ENCODE results near the gene TJP3.

Gene TJP3

GRCh38 chr19:3670796-3671679 is 37.1 kb upstream of the TJP3 start:
- DNase-seq: no peak

- no peak for DNase-seq
Observed at GRCh38 chr19:3671680-3672574, 36.3 kb upstream of the TJP3 start.

GRCh38 chr19:3672575-3672948 is 35.6 kb upstream of the TJP3 start:
- DNase-seq: no peak

- no peak for DNase-seq
Observed at GRCh38 chr19:3672993-3673392, 35.2 kb upstream of the TJP3 start.

DNA sequence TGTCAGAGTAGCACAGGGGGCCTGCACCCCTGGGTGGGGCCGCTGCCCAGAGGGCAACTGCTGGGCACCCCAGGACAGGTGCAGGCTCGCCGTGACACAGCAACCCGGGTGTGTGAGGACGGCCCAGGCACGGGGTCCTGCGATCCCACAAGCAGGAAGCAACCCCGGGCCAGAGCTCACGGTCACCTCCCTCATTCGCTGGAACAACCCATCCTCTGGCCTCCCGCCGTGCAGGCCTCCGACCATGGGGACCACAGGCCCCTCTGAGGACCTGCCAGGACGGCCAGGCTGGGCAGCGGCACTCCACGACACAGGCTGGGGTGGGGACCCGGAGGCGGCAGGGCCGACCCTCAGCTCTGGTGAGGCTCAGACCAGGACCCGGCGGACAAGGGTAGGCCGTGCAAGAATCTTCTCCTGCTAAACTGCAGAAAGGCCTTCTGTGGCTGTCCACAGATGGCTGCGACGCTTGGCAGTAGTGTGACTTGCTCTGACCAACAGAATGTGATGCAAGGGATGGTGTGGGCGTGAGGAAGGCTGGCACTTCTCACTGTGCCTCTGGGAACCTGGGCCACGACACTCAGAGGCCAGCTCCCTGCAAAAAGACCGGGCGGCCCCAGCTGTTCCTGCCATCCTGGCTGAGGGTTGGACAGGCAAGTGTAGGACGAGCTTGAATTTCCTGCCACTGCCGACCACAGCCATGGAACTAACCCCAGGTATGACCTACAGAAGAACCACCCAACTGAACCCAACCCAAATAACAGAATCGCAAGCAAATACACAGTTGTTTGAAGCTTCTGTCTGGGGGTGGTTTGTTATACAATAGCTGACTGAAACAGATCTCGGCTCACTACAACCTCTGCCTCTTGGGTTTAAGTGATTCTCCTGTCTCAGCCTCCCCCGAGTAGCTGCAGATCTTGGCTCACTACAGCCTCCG is 34.4 kb upstream of the TJP3 start:
- no peak for DNase-seq

DNA sequence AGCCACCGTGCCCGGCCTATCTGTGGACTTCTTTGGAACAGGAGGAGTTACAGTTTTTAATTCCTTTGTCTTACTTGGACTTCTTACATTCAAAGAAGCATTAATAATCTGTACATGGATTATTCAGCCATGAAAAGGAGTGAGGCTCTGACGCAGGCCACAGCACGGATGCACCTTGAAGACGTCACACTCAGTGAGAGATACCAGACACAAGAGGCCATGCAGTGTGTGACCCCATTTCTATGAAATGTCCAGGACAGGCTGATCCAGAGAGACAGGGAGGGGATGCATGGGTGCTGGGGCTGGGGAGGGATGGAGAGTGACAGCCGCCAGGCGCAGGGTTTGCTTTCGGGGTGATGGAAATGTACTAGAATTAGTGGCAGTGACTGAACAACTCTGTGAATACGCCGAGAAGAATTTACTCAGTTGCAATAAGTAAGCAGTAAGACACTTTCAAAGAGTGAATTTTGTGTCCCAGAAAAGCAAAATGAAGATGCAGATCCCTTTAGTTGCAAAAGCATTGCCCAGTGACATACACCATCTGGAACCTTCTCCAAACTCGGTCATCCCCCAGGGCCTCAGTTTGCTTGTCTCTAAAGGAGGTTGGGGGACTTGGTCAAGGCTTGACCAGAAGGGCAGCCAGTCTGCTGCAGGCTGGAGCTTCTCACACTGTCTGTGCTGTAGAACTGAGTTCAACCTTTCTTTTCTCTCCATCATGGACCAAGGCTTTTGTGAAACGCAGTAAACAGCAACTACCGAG is 33.2 kb upstream of the TJP3 start:
- DNase-seq: no peak

- DNase-seq: no peak
Observed at GRCh38 chr19:3678188-3678587, 30.0 kb upstream of the TJP3 start.

GRCh38 chr19:3679138-3679537 is 29.0 kb upstream of the TJP3 start:
- DNase-seq: no peak

DNA sequence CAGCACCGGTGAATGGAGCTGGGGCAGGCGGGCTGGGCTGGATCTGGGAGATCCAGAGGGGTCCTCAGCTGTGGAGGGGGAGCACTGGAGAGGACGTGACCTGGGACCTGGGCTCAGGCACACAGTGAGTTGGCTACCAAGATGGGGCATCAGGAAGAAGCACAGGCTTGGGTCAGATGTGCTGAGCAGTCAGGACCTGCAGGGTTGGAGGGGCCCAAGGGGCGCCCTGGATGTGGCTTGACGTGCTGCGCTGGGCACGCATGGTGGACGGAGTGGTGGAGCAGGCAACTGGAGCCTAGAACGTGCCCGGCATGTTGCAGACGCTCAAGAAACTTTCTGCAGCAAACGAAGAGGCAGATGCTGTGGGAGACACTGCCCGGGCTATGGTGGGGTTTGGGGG is 28.6 kb upstream of the TJP3 start:
- DNase-seq: no peak

GRCh38 chr19:3680939-3681338 is 27.2 kb upstream of the TJP3 start:
- DNase-seq: no peak

- DNase-seq: no peak
Observed at GRCh38 chr19:3682286-3682685, 25.9 kb upstream of the TJP3 start.

DNA sequence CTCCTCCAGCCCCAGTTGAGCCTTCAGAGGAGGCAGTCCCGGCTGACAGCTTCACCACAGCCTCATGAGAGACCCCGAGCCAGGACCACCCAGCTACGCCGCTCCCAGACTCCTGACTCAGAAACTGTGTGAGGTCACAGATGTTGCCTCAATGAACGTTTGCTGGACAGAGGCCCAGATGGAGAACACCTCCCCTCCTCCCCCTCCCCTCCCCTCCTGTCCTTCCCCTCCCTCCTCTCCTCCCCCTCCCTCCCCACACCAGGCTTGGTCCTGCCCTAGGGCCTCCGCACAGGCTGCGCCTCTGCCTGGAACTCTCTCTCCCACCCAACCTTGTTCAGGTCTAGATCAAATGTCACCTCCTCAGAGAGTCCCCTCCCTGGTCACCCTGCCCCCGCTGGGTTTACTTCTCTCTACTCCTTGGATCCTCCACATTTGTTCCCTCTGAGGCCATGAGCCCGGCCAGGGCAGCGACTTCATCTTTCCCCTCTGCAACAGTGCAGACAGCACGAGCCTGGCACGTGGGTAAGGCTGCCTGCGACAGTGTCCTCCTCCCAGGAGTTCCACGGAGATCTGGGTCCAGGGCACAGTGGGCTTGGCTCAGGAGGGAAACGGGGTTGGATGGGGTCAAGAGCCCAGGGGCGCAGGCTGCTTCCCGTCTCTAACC is 25.3 kb upstream of the TJP3 start:
- no peak for DNase-seq

DNA sequence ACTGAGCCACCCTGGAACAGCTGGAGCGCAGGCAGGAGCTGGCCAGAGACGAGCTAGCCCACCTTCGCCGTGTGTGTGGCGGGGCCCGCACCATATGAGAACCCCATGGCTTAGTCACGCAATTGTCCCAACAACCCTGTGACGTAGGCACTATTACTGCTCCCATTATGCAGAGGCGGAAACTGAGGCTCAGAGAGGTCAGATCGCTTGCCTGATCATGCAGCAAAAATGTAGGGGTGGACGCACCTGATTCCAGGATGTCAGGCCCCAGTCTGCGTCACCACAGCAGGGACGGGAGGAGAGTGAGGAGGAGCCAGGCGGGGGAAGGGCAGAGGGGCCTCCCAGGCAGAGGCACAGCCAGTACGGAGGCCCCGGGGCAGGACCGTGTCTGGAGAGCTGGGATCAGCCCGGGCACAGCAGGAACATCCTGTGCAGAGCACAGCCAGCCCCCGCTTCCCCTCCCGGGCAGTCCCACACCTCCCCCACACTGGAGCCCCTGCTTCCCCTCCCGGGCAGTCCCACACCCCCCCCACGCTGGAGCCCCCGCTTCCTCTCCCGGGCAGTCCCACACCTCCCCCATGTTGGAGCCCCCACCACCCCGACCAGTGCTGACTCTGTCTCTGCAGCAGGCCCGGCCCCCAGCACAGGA is 24.7 kb upstream of the TJP3 start:
- DNase-seq: no peak

DNA sequence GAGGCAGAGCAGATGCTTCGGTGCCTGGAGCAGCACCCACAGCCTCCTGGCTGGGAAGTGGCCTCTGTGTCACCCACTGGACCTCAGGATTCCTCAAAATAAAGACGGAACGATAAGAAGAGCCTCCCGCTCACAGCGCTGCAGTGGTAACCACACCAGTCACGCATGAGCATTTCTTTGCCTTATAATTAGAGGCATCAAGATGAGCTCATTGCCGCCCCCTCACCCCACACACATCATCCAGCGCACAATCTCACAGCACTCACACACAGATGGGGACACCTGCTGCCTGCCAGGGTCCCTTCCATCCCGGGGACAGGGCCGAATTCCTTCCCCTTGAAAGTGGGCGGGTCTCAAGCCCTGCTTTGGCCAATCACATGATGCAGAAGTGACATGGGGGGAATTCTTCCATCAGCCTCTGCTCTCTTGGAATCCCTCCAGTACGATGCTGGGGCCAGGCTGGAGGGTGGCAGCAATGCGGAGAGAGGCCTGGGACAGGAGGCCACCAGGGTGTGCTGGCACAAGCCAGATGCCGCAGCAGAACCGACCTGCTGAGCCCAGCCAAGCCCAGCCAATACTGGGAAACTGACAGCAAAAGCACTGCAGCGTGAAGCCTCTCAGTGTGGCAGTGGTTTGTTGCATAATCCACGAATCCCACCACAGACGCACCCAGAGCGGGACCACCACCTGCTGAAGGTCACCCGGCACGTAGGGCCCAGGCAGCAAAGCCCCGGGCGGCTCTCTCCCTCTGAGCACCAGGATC is 23.9 kb upstream of the TJP3 start:
- no peak for DNase-seq

- DNase-seq: no peak
Observed at GRCh38 chr19:3684817-3685410, 23.3 kb upstream of the TJP3 start.

DNA sequence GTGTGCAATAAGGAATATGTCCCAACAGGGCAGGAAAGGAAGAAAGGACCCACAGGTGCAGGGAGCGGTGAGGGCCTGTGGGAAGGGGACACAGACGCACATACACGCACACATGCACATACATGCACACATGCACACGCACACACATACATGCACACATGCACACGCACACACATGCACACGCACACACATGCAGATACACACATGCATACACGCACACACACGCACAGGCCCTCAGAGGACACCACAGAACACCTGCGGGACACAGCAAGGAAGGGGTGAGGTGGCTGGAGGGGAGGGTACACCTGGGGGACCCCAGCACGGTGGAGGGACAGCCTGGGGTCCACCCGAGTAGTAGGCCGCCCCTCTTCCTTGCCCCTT is 20.8 kb upstream of the TJP3 start:
- DNase-seq: no peak

DNA sequence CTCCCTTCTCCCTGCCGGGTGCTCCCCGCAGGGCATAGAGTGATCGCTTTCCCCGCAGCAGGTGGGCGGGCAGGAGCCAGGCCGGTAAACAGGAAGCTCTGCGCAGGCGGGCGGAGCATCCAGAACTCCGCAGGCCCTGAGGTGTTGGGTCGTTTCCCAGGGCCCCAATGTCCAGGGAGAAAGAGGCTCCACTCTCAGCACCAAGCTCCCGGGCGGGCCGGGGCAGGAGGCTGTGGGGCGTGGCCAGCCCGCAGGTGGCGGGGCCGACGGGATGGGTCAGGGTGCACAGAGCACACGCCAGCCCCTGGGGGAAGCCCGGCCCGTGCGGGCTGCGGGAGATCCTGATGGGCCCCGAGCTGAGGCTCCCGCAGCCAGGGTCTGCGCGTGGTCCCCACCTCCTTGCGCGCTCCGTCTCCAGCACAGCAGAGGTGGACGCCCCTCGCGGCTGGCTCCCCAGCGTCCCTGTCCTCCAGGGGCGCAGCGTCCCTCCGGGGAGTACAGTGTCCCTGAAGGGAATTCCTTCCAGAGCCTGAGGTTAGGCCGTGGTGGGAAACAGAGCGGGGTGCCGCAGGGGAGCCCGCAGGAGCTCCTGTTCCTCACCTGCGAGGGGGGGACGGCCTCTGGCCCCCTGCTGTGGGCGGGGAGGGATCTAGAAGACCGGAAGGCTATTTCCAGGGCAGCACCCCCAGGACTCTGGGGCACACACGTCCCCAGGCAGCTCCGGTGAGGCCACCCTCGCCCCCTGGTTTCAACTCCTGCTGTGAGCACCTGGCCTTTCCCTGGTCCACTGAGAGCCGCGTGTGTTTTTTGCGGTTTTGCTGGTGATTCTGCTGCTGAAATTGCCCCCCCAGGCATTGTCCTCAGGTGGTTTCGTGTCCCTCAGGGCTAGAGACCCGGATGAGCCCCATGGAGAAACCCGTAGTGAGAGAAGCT is 20.1 kb upstream of the TJP3 start:
- no peak for DNase-seq

DNA sequence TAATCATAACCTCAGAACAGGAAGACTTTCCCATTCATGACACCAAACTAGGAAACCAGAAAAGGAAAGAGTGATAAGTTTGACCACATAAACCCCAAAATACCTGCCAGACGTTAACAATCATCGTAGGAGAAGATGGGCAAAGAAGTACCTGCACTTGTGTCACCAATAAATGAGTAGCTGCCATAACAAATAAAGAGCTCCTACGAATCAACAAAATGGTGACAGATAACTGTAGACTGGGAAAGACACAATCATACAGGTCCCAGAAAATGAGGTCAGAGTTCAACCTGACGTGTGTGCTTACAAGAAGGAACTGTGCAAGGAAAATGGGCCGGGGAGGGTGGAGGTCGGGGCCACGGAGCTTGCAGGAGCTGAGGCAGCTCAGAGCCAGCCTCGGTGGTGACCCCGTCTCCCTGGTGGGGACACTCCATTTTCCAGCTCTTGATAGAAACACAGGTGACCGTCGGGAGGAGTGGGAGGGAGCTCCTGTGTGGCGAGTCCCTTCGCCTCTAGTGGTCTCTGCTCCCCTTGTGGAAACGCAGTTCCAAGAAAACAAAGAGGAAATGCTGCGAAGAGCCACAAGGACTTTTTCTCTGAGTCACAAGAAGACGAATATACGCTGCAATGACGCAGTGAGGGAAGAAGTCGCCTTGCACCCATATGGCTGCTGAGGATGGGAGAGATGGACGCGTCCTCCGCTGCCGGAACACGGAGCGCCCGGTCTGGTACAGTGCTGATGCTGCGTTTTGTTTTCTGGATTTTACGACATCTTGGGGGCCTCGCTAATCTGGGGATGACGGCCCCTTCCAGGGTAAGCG is 17.4 kb upstream of the TJP3 start:
- DNase-seq: no peak

Data from NCI-H226 (cell line).